PC-9 (cell line): ENCODE measurements around the gene ELOVL5. TPM values are rescaled to one million over a fixed set of nuclear protein-coding genes. Genes with fewer than 3 reads are reported as not detected.

Source experiments
- BruUV-seq: library from RNA; stranded (reverse); fragments of 400-500 nt; replicated peaks from 2 replicates; lab custom pipeline; 2021; lab: Mats Ljungman, UMichigan
- CTCF ChIA-PET: fragments of 300-600 bp; sonication (Branson Sonifier 250); formaldehyde crosslinking; loops from one replicate; lab custom pipeline; 2022; ENCODE audit warnings: antibody characterized with exemption; lab: Charles Lee
- POLR2A ChIA-PET: fragments of 300-600 bp; sonication (Branson Sonifier 250); formaldehyde crosslinking; loops from one replicate; lab custom pipeline; 2022; ENCODE audit warnings: antibody characterized with exemption; ENCODE audit not compliant: unreplicated experiment; lab: Charles Lee
- DNase-seq, 2 experiments: peaks; one replicate each; pipeline versions ENCODE4 v3.0.0 to v3.0.0-alpha.2; 2015 to 2022; ENCODE audit warnings: mixed read lengths in 1 of 2
- H2AFZ ChIP-seq: fragments of 200-600 bp; sonication (generic); 2 replicates; pipeline ENCODE4 v1.8.1; 2017; ENCODE audit warnings: antibody characterized with exemption
- H3F3A ChIP-seq: fragments of 200-600 bp; sonication (generic); 2 replicates; pipeline ENCODE4 v1.8.1; 2017; ENCODE audit warnings: antibody characterized with exemption, mild to moderate bottlenecking, low read depth; ENCODE audit not compliant: insufficient read depth
- H3K27ac ChIP-seq: fragments of 200-600 bp; sonication (generic); 2 replicates; pipeline ENCODE4 v1.6.1; 2016; ENCODE audit warnings: mixed run types
- H3K27me3 ChIP-seq: fragments of 200-600 bp; sonication (generic); 2 replicates; pipeline ENCODE4 v1.6.1; 2016; ENCODE audit warnings: low read depth, mixed run types; ENCODE audit not compliant: insufficient read depth
- H3K36me3 ChIP-seq: fragments of 200-600 bp; sonication (generic); 2 replicates; pipeline ENCODE4 v1.6.1; 2016; ENCODE audit warnings: low read depth, mixed run types
- H3K4me1 ChIP-seq: fragments of 200-600 bp; sonication (generic); replicated peaks from 2 replicates; pipeline ENCODE4 v1.6.1; 2016; ENCODE audit warnings: mixed run types; ENCODE audit not compliant: insufficient read depth
- H3K4me2 ChIP-seq: fragments of 200-600 bp; sonication (generic); 2 replicates; pipeline ENCODE4 v1.6.1; 2017; ENCODE audit warnings: mixed run types
- H3K4me3 ChIP-seq: fragments of 200-600 bp; sonication (generic); 2 replicates; pipeline ENCODE4 v1.6.1; 2016; ENCODE audit warnings: mixed run types
- H3K79me2 ChIP-seq: fragments of 200-600 bp; sonication (generic); 2 replicates; pipeline ENCODE4 v1.6.1; 2017; ENCODE audit warnings: low read depth, mixed run types
- H3K9me2 ChIP-seq: fragments of 200-600 bp; sonication (generic); 2 replicates; pipeline ENCODE4 v1.8.1; 2017; ENCODE audit warnings: mild to moderate bottlenecking; ENCODE audit not compliant: insufficient read depth
- H3K9me3 ChIP-seq: fragments of 200-600 bp; sonication (generic); 2 replicates; pipeline ENCODE4 v1.8.1; 2016; ENCODE audit warnings: low read depth; ENCODE audit not compliant: insufficient read depth
- H4K20me1 ChIP-seq: fragments of 200-600 bp; sonication (generic); 2 replicates; pipeline ENCODE4 v1.8.1; 2017; ENCODE audit not compliant: insufficient read depth
- EZH2 ChIP-seq: fragments of 200-600 bp; sonication (generic); IDR thresholded peaks from 2 replicates; pipeline ENCODE4 v1.8.0; 2017; ENCODE audit warnings: antibody characterized with exemption, low read depth
- intact Hi-C: fragments of 100-400 bp; cut with micrococcal nuclease; formaldehyde crosslinking; loops from one replicate; pipeline ENCODE4 v1.10.0; 2022; ENCODE audit not compliant: unreplicated experiment
- total RNA-seq: library from RNA; stranded (reverse); gene quantifications from 2 replicates; pipeline ENCODE4 v1.2.3, GENCODE V29; 2021
- TF ChIP-seq, protein P1 (sequence below): fragments of 200-600 bp; sonication (generic); conservative IDR thresholded peaks from 2 replicates; pipeline ENCODE4 v1.6.1; 2017; ENCODE audit warnings: mixed run types, antibody characterized with exemption, mild to moderate bottlenecking, moderate library complexity

ELOVL5 gene
- total RNA-seq, 1 experiment from 2014 or later, result 108 TPM

DNA sequence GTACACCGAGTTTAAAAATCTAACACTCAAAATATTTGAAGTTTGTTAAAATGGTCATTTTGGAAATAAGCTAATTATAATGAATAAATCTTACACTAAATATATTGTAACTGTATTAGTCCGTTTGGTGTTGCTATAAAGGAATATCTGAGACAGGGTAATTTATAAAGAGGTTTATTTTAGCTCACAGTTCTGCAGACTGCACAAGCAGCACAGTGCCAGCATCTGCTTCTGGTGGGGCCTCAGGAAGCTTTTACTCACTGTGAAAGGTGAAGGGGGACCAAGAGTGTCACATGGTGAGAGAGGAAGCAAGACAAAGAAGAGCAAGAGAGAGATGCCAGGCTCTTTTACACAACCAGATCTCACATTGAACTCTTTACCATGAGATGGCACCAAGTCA is 17.1 kb downstream of the ELOVL5 start:
- no TSS peak for BruUV-seq

DNA sequence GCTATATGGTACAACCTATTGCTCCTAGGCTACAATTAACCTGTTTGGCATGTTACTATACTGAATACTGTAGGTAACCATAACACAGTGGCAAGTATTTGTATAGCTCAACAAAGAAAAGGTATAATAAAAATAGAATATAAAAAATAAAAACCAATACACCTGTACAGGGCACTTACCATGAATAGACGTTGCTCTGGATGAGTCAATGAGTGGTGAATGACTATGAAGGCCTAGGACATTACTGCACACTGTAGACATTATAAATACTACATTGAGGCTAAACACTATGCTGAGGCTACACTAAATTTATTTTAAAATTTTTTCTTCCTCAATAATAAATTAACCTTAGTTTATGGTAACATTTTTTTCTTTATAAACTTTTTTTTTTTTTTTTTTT is 18.6 kb downstream of the ELOVL5 start:
- H3K36me3 ChIP-seq, result 0 out of 2 replicates have a peak, but pooled peaks cover 3% of the 10 kb centered on the region
- CTCF ChIA-PET, result interaction anchor here (0.6 kb wide), 1 partner anchor 149 kb away, joined by 15 read pairs; no protein-coding TSS in a partner anchor
- peaks cover 38% of the 10 kb centered on the region for H3K4me1 ChIP-seq
- H3K9me3 ChIP-seq, result no peaks in the 10 kb centered on the region
- H2AFZ ChIP-seq, result no peak overlapping the region
- peaks cover 39% of the 10 kb centered on the region for H3F3A ChIP-seq
- no peak overlapping the region for H3K27ac ChIP-seq
- BruUV-seq, result no TSS peak
- H3K4me3 ChIP-seq, result no peak overlapping the region
- no peaks in the 10 kb centered on the region for H3K9me2 ChIP-seq
- no peak overlapping the region for H3K4me2 ChIP-seq
- H3K27me3 ChIP-seq, result no peaks in the 10 kb centered on the region
- H4K20me1 ChIP-seq, result 0 out of 2 replicates have a peak, but pooled peaks cover 3% of the 10 kb centered on the region
- DNase-seq, result no peak
- POLR2A ChIA-PET, result interaction anchor here (0.7 kb wide), 1 partner anchor 804 kb away, joined by 4 read pairs; no protein-coding TSS in a partner anchor
- intact Hi-C loops, result no loop called here
- TF ChIP-seq EZH2, result no peak
- TF ChIP-seq, protein P1, sequence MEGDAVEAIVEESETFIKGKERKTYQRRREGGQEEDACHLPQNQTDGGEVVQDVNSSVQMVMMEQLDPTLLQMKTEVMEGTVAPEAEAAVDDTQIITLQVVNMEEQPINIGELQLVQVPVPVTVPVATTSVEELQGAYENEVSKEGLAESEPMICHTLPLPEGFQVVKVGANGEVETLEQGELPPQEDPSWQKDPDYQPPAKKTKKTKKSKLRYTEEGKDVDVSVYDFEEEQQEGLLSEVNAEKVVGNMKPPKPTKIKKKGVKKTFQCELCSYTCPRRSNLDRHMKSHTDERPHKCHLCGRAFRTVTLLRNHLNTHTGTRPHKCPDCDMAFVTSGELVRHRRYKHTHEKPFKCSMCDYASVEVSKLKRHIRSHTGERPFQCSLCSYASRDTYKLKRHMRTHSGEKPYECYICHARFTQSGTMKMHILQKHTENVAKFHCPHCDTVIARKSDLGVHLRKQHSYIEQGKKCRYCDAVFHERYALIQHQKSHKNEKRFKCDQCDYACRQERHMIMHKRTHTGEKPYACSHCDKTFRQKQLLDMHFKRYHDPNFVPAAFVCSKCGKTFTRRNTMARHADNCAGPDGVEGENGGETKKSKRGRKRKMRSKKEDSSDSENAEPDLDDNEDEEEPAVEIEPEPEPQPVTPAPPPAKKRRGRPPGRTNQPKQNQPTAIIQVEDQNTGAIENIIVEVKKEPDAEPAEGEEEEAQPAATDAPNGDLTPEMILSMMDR, result no peak
- H3K79me2 ChIP-seq, result peaks cover 79% of the 10 kb centered on the region

More for the DNA sequence above, 17.1 kb downstream of the ELOVL5 start:
- ChIA-PET CTCF (no interaction called here), POLR2A (no interaction called here)
- TF ChIP-seq EZH2, result no peak
- TF ChIP-seq, protein P1, result no peak
- Histone ChIP-seq H3K36me3 (0 out of 2 replicates have a peak, but pooled peaks cover 3% of the 10 kb centered on the region), H3K4me2 (no peak overlapping the region), H3K9me2 (no peaks in the 10 kb centered on the region), H4K20me1 (no peaks in the 10 kb centered on the region), H3K27ac (no peak overlapping the region), H3K27me3 (no peaks in the 10 kb centered on the region), H3K4me1 (peaks cover 24% of the 10 kb centered on the region), H3K4me3 (no peak overlapping the region), H3K79me2 (peaks cover 84% of the 10 kb centered on the region), H3K9me3 (no peaks in the 10 kb centered on the region), H2AFZ (no peak overlapping the region), H3F3A (peaks cover 29% of the 10 kb centered on the region)
- intact Hi-C loops, result no loop called here
- DNase-seq, result no peak

DNA sequence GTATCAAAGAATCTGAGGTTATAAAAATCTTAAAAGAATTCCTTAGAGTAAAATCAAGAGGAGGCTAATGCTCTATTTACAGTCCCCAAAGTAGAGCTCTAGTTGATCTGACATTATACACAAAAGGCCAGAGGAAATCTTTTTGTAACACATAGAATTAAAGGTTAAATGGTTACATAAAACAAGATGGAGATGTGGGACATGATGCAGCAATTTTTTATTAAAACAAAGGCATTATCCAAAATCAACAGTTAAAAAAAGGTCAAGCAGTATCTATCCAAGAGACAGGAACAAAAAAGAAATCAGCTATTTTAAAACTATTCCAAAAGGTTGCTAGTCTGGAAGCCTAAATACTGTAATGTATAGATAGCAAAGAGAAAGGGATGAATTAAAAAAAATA is 20.4 kb downstream of the ELOVL5 start:
- intact Hi-C loops, result no loop called here
- no peak for DNase-seq
- Histone ChIP-seq H3F3A (peaks cover 39% of the 10 kb centered on the region), H3K27me3 (no peaks in the 10 kb centered on the region), H3K4me2 (peak overlapping the region; percentile 86), H3K4me3 (no peak overlapping the region), H2AFZ (peak overlapping the region; percentile 31; the same call in 1 of the 2 replicates), H4K20me1 (0 out of 2 replicates have a peak, but pooled peaks cover 3% of the 10 kb centered on the region), H3K79me2 (peaks cover 80% of the 10 kb centered on the region), H3K36me3 (0 out of 2 replicates have a peak, but pooled peaks cover 3% of the 10 kb centered on the region), H3K4me1 (peaks cover 40% of the 10 kb centered on the region), H3K27ac (peak overlapping the region; percentile 85), H3K9me2 (no peaks in the 10 kb centered on the region), H3K9me3 (no peaks in the 10 kb centered on the region)
- no peak for TF ChIP-seq EZH2
- TF ChIP-seq, protein P1, result no peak
- BruUV-seq, result no TSS peak
- CTCF ChIA-PET, result no interaction called here
- POLR2A ChIA-PET, result interaction anchor here (0.5 kb wide), 1 partner anchor 15 kb away, joined by 3 read pairs; no protein-coding TSS in a partner anchor
